Thymus (tissue), 11 donors: Measurements from ENCODE around the gene RELA. TPM values are rescaled to one million over a fixed set of nuclear protein-coding genes. Genes with fewer than 3 reads are reported as not detected.

ENCODE experiments used
- DNase-seq, 9 donors: peaks; one replicate each; pipeline ENCODE4 v3.0.0-alpha.2; 2013; ENCODE audit warnings: low spot score in 9 of 9, low read depth in 6 of 9, missing footprints in 1 of 9
- H3K27ac ChIP-seq, 2 donors: one replicate each; pipeline ENCODE4 v1.5.1; 2013; ENCODE audit warnings: control low read depth in 1 of 2, low read depth in 1 of 2, low read length in 1 of 2, mild to moderate bottlenecking in 1 of 2, moderate library complexity in 1 of 2
- H3K27me3 ChIP-seq, 2 donors: one replicate each; pipeline ENCODE4 v1.5.1; 2013; ENCODE audit warnings: low read length in 1 of 2; ENCODE audit not compliant: control insufficient read depth in 2 of 2, insufficient read depth in 1 of 2
- H3K36me3 ChIP-seq, 2 donors: one replicate each; pipeline ENCODE4 v1.5.1; 2013; ENCODE audit warnings: low read length in 1 of 2, mild to moderate bottlenecking in 1 of 2, moderate library complexity in 1 of 2; ENCODE audit not compliant: control insufficient read depth in 2 of 2, insufficient read depth in 2 of 2
- H3K4me1 ChIP-seq, 2 donors: one replicate each; pipeline ENCODE4 v1.5.1; 2013; ENCODE audit warnings: low read length in 2 of 2; ENCODE audit not compliant: control insufficient read depth in 2 of 2, insufficient read depth in 2 of 2
- H3K4me3 ChIP-seq, 2 donors: one replicate each; pipeline ENCODE4 v1.5.1; 2013; ENCODE audit warnings: low read length in 2 of 2, control low read depth in 1 of 2, mild to moderate bottlenecking in 1 of 2
- H3K9me3 ChIP-seq, 2 donors: one replicate each; pipeline ENCODE4 v1.5.1; 2013; ENCODE audit warnings: low read length in 1 of 2, mild to moderate bottlenecking in 1 of 2; ENCODE audit not compliant: control insufficient read depth in 2 of 2, insufficient read depth in 1 of 2
- WGBS: extraction: QIAGEN DNeasy Blood & Tissue Kit; methylation state at CpG from one replicate; pipeline ENCODE4 v1.1.7; 2013; 5-methylcytosine and 5-hydroxymethylcytosine counted together
- polyA plus RNA-seq: library from polyadenylated mRNA; stranded (reverse); fragments of 200-250 nt; gene quantifications from one replicate; pipeline ENCODE4 v1.2.3, GENCODE V29; 2013
- total RNA-seq: library from RNA; stranded (reverse); fragments of 120-200 nt; gene quantifications from one replicate; pipeline ENCODE4 v1.2.4, GENCODE V29; 2013
- donor health status: healthy.

RELA gene
- total and polyA plus RNA-seq, 2 donors = 17.1 to 41.9 TPM

- Histone ChIP-seq H3K4me1 (peaks cover 32 to 58% of the 10 kb centered on the region in 2 donors), H3K36me3 (peaks cover 42 to 57% of the 10 kb centered on the region in 2 donors), H3K27me3 (no peaks in the 10 kb centered on the region), H3K27ac (peak overlapping the region; percentile 92 to 97), H3K9me3 (peaks cover 0 to 3% of the 10 kb centered on the region in 2 donors), H3K4me3 (peak overlapping the region; percentile 86 to 87)
- no peak for DNase-seq
- 23% methylated on average over 43 of the region's 43 CpGs for WGBS
Measured at GRCh38 chr11:65613091-65613928, 49.4 kb downstream of the RELA start.

GRCh38 chr11:65612691-65613090, 50.0 kb downstream of the RELA start:
- WGBS = 67% methylated on average over 7 of the region's 7 CpGs
- no peak for DNase-seq

GRCh38 chr11:65611758-65612603, 50.7 kb downstream of the RELA start:
- 74% methylated on average over 12 of the region's 12 CpGs for WGBS
- Histone ChIP-seq H3K36me3 (peaks cover 42 to 55% of the 10 kb centered on the region in 2 donors), H3K4me1 (peaks cover 29 to 60% of the 10 kb centered on the region in 2 donors)

More at GRCh38 chr11:65612691-65613090, 50.0 kb downstream of the RELA start:
- Histone ChIP-seq H3K4me1 (peaks cover 32 to 59% of the 10 kb centered on the region in 2 donors), H3K36me3 (peaks cover 42 to 57% of the 10 kb centered on the region in 2 donors), H3K4me3 (peak overlapping the region; percentile 86 to 87), H3K27ac (no peak overlapping the region), H3K9me3 (peaks cover 0 to 3% of the 10 kb centered on the region in 2 donors), H3K27me3 (no peaks in the 10 kb centered on the region)

DNA sequence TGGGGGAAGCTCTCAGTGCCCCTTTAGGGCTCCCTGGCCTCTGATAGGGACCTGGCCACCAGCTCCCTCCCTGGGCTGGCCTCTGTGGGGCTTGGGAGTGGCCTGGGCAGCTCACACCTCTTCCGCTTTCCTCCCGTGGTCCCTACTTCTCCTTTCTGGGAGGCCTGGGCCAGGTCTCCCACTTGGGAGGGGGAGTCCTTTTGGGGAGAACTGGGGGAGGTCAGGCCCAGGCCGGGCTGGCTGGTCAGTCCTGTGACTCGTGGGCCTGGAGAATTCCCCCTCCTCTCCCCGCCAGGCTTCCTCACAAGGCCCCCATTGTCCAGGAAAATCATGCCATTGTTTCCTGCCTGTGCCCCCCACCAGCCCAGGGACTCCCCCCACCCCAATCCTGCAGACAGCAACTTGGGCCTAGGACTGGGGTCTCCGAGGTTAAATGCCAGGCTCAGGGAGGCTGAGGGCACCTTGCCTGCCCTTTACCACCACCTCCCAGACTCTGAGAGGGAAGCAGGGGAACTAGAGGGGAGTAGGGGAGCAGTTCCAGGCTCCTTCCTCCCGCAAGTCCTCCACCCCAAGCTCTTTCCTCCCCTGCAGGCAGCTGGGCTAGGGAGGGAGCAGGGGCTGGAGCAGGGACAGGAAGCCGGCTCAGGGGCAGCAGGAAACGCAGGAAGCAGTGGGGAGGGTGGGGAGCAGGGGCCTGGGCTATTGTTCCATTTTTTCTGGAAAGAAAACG, 51.5 kb downstream of the RELA start:
- Histone ChIP-seq H3K27me3 (no peaks in the 10 kb centered on the region), H3K9me3 (peaks cover 0 to 3% of the 10 kb centered on the region in 2 donors), H3K4me1 (peaks cover 22 to 57% of the 10 kb centered on the region in 2 donors), H3K27ac (peak overlapping the region in 1 of 2 donors; percentile 50), H3K4me3 (peak overlapping the region in 1 of 2 donors; percentile 86), H3K36me3 (peaks cover 48 to 56% of the 10 kb centered on the region in 2 donors)
- no peak for DNase-seq
- 54% methylated on average over 10 of the region's 10 CpGs for WGBS

More at GRCh38 chr11:65611758-65612603, 50.7 kb downstream of the RELA start:
- no peak for DNase-seq
- Histone ChIP-seq H3K4me3 (peak overlapping the region; percentile 86 to 87), H3K27ac (peak overlapping the region in 1 of 2 donors; percentile 50), H3K27me3 (no peaks in the 10 kb centered on the region), H3K9me3 (peaks cover 0 to 3% of the 10 kb centered on the region in 2 donors)

- H3K4me3 ChIP-seq = no peak overlapping the region
- no peak for DNase-seq
- peaks cover 21 to 56% of the 10 kb centered on the region in 2 donors for H3K4me1 ChIP-seq
- no peak overlapping the region for H3K27ac ChIP-seq
- WGBS = 82% methylated on average over 6 of the region's 6 CpGs
- H3K27me3 ChIP-seq = no peaks in the 10 kb centered on the region
- H3K9me3 ChIP-seq = peaks cover 0 to 3% of the 10 kb centered on the region in 2 donors
- H3K36me3 ChIP-seq = peaks cover 56 to 64% of the 10 kb centered on the region in 2 donors
Measured at GRCh38 chr11:65610404-65610803, 52.3 kb downstream of the RELA start.

GRCh38 chr11:65609665-65610064, 53.1 kb downstream of the RELA start:
- Histone ChIP-seq H3K4me3 (no peak overlapping the region), H3K4me1 (peaks cover 21 to 52% of the 10 kb centered on the region in 2 donors), H3K9me3 (peaks cover 0 to 3% of the 10 kb centered on the region in 2 donors), H3K27me3 (no peaks in the 10 kb centered on the region), H3K27ac (peak overlapping the region in 1 of 2 donors; percentile 15), H3K36me3 (peaks cover 63 to 71% of the 10 kb centered on the region in 2 donors)
- 96% methylated on average over 5 of the region's 5 CpGs for WGBS
- no peak for DNase-seq

DNA sequence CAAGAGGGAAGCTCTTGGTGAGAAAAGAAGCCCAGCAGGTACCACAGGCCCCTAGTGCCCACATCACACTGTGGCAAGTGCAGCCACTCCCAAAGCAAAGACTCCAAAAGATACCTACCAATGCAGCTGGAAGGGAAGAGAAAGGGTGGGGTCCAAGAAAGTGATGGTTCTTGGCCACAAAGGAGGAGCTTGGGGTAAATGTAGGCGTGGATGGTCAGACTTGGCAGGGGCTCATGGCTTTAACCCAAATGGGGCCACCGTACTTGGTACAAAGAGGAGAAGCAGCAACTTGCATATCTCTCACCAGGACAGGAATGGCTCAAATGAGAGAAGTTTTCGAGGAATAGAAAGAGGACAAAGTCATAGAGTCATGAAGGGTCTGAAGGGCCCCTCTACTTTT, 53.5 kb downstream of the RELA start:
- Histone ChIP-seq H3K27me3 (no peaks in the 10 kb centered on the region), H3K4me3 (no peak overlapping the region), H3K9me3 (peaks cover 0 to 3% of the 10 kb centered on the region in 2 donors), H3K4me1 (peaks cover 21 to 52% of the 10 kb centered on the region in 2 donors), H3K27ac (no peak overlapping the region), H3K36me3 (peaks cover 66 to 76% of the 10 kb centered on the region in 2 donors)
- DNase-seq = no peak
- 94% methylated on average over 3 of the region's 3 CpGs for WGBS

DNA sequence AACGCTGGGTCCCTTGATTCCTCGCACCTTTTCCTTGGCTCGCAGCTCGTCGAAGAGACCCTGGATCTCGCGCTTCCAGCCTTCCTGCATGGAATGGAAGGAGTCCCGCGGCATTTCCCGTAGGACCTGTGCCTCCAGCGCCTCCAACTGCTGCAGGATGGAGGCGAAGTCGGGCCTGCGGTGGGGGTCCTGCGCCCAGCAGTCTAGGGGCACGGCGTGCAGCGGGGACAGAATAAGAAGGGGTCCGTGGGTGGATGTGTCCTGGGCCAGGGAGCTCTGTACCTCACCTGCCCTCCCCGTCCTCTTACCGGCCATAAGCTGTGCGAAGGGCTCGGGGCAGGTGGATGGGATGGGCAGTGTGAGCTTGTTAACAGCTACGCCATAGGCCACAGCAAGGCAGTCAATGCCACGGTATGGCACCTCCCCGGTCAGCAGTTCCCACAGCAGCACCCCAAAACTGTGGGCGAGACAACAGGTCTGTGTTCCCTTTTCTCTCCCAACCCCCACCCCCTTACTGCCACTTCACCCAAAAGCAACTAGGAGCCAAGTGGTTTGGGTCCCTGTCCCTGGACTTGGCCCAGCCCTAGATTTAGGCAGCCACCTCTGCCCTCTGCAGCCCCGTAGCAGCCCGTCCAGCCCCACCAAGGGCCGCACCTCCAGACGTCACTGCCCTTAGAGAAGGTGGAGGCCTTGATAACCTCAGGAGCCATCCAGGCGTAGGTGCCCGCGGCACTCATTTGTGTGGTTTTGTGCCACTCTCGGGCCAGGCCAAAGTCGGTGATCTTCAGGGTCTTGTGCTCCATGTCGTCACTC, 54.9 kb downstream of the RELA start:
- WGBS = 96% methylated on average over 37 of the region's 37 CpGs
- H3K4me1 ChIP-seq = peaks cover 15 to 42% of the 10 kb centered on the region in 2 donors
- H3K36me3 ChIP-seq = peaks cover 74 to 87% of the 10 kb centered on the region in 2 donors
- no peak overlapping the region for H3K27ac ChIP-seq
- H3K9me3 ChIP-seq = no peaks in the 10 kb centered on the region
- DNase-seq = no peak
- H3K27me3 ChIP-seq = no peaks in the 10 kb centered on the region
- H3K4me3 ChIP-seq = no peak overlapping the region
